Measurements from ENCODE around the gene HLA-A.

The HLA-A gene

DNA sequence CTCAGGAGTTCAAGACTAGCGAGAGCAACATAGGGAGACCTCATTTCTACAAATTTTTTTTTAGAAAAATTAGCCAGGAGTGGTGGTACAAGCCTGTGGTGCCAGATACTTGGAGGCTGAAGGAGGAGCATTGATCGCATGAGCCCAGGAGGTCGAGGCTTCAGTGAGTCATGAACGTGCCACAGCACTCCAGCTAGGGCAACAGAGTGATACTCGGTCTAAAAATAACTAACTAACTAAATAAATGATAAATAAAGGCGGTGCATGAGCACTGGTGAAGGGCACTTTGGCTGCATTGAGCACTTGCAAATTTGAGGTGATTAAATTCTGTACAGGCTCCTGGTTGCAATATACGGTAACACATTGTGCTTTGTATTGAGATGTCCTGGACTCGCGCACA lies 13.5 kb downstream of the HLA-A start:
- no peak overlapping the region for H3K9ac ChIP-seq (ENCODE audit: low read depth, low read length, poor library complexity)
- DNase-seq (ENCODE audit: low spot score), result no peak
- no peak overlapping the region for H2AK5ac ChIP-seq (ENCODE audit: low read depth, low read length)
- no peak overlapping the region for H2BK5ac ChIP-seq (ENCODE audit: low read length)
- H2BK15ac ChIP-seq (ENCODE audit: low read length), result no peak overlapping the region
- WGBS, 2 donors (ENCODE audit: extremely low coverage in 2 of 2, insufficient read length in 2 of 2, insufficient replicate concordance in 1 of 2), result no CpG with 5 or more reads among the region's 9 CpGs
- H3K4me3 ChIP-seq (ENCODE audit: low read length in 2 of 2), result no peak overlapping the region
- H3K27ac ChIP-seq (replicated peaks; ENCODE audit: low read length), result no peak overlapping the region
- H4K91ac ChIP-seq (ENCODE audit: low read depth, low read length, poor library complexity), result no peak overlapping the region
- no peak overlapping the region for H3K23ac ChIP-seq (ENCODE audit: low read depth, low read length, poor library complexity)
- no peak overlapping the region for H4K8ac ChIP-seq (ENCODE audit: low read depth, low read length)
- no peaks in the 10 kb centered on the region for H3K36me3 ChIP-seq (replicated peaks in 1 of 2; ENCODE audit: control insufficient read depth in 2 of 2, insufficient read depth in 2 of 2, low read length in 2 of 2)
- H2BK12ac ChIP-seq (ENCODE audit: low read length), result no peak overlapping the region
- H3K4me2 ChIP-seq (ENCODE audit: insufficient read depth, low read length, poor library complexity, severe bottlenecking), result no peak overlapping the region
- H3K9me3 ChIP-seq (replicated peaks in 1 of 2; ENCODE audit: control insufficient read depth in 2 of 2, insufficient read depth in 1 of 2, low read depth in 1 of 2, low read length in 2 of 2), result no peaks in the 10 kb centered on the region
- H3K4ac ChIP-seq (ENCODE audit: low read length), result no peak overlapping the region
- H2AFZ ChIP-seq (ENCODE audit: low read length), result no peak overlapping the region
- peaks cover 2% of the 10 kb centered on the region for H3K79me1 ChIP-seq (ENCODE audit: low read depth, low read length)
- H3K18ac ChIP-seq (ENCODE audit: low read length), result no peak overlapping the region
- no peaks in the 10 kb centered on the region for H3K4me1 ChIP-seq (ENCODE audit: control insufficient read depth in 2 of 2, insufficient read depth in 1 of 2, low read depth in 1 of 2, low read length in 2 of 2)
- H3K27me3 ChIP-seq (ENCODE audit: control insufficient read depth in 3 of 3, insufficient read depth in 3 of 3, low read depth in 1 of 3, low read length in 3 of 3), result no peaks in the 10 kb centered on the region
- no peak overlapping the region for H2BK120ac ChIP-seq (ENCODE audit: low read depth, low read length)
- no peak overlapping the region for H3K14ac ChIP-seq (ENCODE audit: low read length)

DNA sequence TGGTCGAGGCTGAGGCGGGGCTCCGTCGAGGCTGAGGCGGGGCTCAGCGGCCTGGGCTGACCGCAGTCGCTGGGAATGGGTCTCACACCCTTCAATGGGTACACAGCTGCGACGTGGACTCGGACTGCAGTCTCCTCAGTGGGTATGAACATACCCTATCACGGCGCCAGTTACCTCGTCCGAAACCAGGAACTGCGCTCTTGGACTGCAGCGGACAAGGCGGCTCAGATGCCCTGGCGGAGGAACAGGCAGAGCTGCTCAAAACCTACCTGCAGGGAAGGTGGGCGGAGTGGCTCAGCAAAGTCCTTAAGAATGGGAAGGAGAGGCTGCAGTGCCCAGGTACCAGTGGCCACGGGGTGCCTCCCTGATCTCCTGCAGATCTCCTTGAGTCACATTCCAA lies 14.2 kb downstream of the HLA-A start:
- H3K9ac ChIP-seq (ENCODE audit: low read depth, low read length, poor library complexity), result no peak overlapping the region
- H3K27me3 ChIP-seq (ENCODE audit: control insufficient read depth in 3 of 3, insufficient read depth in 3 of 3, low read depth in 1 of 3, low read length in 3 of 3), result no peaks in the 10 kb centered on the region
- no peak overlapping the region for H3K27ac ChIP-seq (replicated peaks; ENCODE audit: low read length)

DNA sequence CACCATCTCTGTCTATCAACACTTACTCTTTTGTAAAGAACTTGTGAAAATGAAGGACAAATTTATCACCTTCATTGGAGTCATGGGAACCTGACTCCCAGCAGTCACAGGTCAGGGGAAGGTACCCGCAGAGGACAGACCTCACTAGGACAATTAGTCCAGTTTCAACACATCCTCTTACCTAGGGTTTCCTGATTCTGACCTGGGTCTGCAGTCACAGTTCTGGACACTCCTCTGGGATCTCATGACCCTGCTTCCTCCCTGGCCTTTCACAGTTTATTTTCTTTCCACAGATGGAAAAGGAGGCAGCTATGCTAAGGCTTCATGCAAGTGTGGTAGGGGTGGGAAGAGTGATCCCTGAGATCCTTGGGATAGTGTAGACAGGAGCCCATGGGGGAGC lies 15.7 kb downstream of the HLA-A start:
- H3K9ac ChIP-seq (ENCODE audit: low read depth, low read length, poor library complexity), result no peak overlapping the region
- no peak overlapping the region for H3K27ac ChIP-seq (replicated peaks; ENCODE audit: low read length)
- no peaks in the 10 kb centered on the region for H3K36me3 ChIP-seq (replicated peaks in 1 of 2; ENCODE audit: control insufficient read depth in 2 of 2, insufficient read depth in 2 of 2, low read length in 2 of 2)
- no peak overlapping the region for H3K14ac ChIP-seq (ENCODE audit: low read length)
- no peak overlapping the region for H2BK12ac ChIP-seq (ENCODE audit: low read length)
- H2BK5ac ChIP-seq (ENCODE audit: low read length), result no peak overlapping the region
- no peak overlapping the region for H4K8ac ChIP-seq (ENCODE audit: low read depth, low read length)
- H3K4me2 ChIP-seq (ENCODE audit: insufficient read depth, low read length, poor library complexity, severe bottlenecking), result no peak overlapping the region
- no peak overlapping the region for H2AK5ac ChIP-seq (ENCODE audit: low read depth, low read length)
- H3K9me3 ChIP-seq (replicated peaks in 1 of 2; ENCODE audit: control insufficient read depth in 2 of 2, insufficient read depth in 1 of 2, low read depth in 1 of 2, low read length in 2 of 2), result no peaks in the 10 kb centered on the region
- H3K4ac ChIP-seq (ENCODE audit: low read length), result no peak overlapping the region
- WGBS, 2 donors (ENCODE audit: extremely low coverage in 2 of 2, insufficient read length in 2 of 2, insufficient replicate concordance in 1 of 2), result no CpG with 5 or more reads among the region's 1 CpG
- H3K4me1 ChIP-seq (ENCODE audit: control insufficient read depth in 2 of 2, insufficient read depth in 1 of 2, low read depth in 1 of 2, low read length in 2 of 2), result no peaks in the 10 kb centered on the region
- no peak overlapping the region for H3K18ac ChIP-seq (ENCODE audit: low read length)
- H2BK15ac ChIP-seq (ENCODE audit: low read length), result no peak overlapping the region
- H3K4me3 ChIP-seq (ENCODE audit: low read length in 2 of 2), result no peak overlapping the region
- H3K27me3 ChIP-seq (ENCODE audit: control insufficient read depth in 3 of 3, insufficient read depth in 3 of 3, low read depth in 1 of 3, low read length in 3 of 3), result no peaks in the 10 kb centered on the region
- peaks cover 2% of the 10 kb centered on the region for H3K79me1 ChIP-seq (ENCODE audit: low read depth, low read length)
- no peak overlapping the region for H4K91ac ChIP-seq (ENCODE audit: low read depth, low read length, poor library complexity)
- no peak overlapping the region for H2BK120ac ChIP-seq (ENCODE audit: low read depth, low read length)
- no peak for DNase-seq (ENCODE audit: low spot score)
- H3K23ac ChIP-seq (ENCODE audit: low read depth, low read length, poor library complexity), result no peak overlapping the region
- H2AFZ ChIP-seq (ENCODE audit: low read length), result no peak overlapping the region

More for the DNA sequence above, 14.2 kb downstream of the HLA-A start:
- H2AK5ac ChIP-seq (ENCODE audit: low read depth, low read length), result no peak overlapping the region
- H2BK12ac ChIP-seq (ENCODE audit: low read length), result no peak overlapping the region
- H3K23ac ChIP-seq (ENCODE audit: low read depth, low read length, poor library complexity), result no peak overlapping the region
- H3K79me1 ChIP-seq (ENCODE audit: low read depth, low read length), result peaks cover 2% of the 10 kb centered on the region
- H3K4ac ChIP-seq (ENCODE audit: low read length), result no peak overlapping the region
- no peak overlapping the region for H2AFZ ChIP-seq (ENCODE audit: low read length)
- H2BK5ac ChIP-seq (ENCODE audit: low read length), result no peak overlapping the region
- H4K91ac ChIP-seq (ENCODE audit: low read depth, low read length, poor library complexity), result no peak overlapping the region
- no peak overlapping the region for H3K4me2 ChIP-seq (ENCODE audit: insufficient read depth, low read length, poor library complexity, severe bottlenecking)
- peak overlapping the region; percentile 57 for H3K18ac ChIP-seq (ENCODE audit: low read length)
- no peak overlapping the region for H3K4me3 ChIP-seq (ENCODE audit: low read length in 2 of 2)
- H3K4me1 ChIP-seq (ENCODE audit: control insufficient read depth in 2 of 2, insufficient read depth in 1 of 2, low read depth in 1 of 2, low read length in 2 of 2), result no peaks in the 10 kb centered on the region
- H3K36me3 ChIP-seq (replicated peaks in 1 of 2; ENCODE audit: control insufficient read depth in 2 of 2, insufficient read depth in 2 of 2, low read length in 2 of 2), result no peaks in the 10 kb centered on the region
- no peak for DNase-seq (ENCODE audit: low spot score)
- H3K14ac ChIP-seq (ENCODE audit: low read length), result peak overlapping the region; percentile 21
- H4K8ac ChIP-seq (ENCODE audit: low read depth, low read length), result no peak overlapping the region
- H2BK15ac ChIP-seq (ENCODE audit: low read length), result peak overlapping the region; percentile 58
- peak overlapping the region; percentile 81 for H2BK120ac ChIP-seq (ENCODE audit: low read depth, low read length)
- no peaks in the 10 kb centered on the region for H3K9me3 ChIP-seq (replicated peaks in 1 of 2; ENCODE audit: control insufficient read depth in 2 of 2, insufficient read depth in 1 of 2, low read depth in 1 of 2, low read length in 2 of 2)
- WGBS, 2 donors (ENCODE audit: extremely low coverage in 2 of 2, insufficient read length in 2 of 2, insufficient replicate concordance in 1 of 2), result no CpG with 5 or more reads among the region's 21 CpGs

DNA sequence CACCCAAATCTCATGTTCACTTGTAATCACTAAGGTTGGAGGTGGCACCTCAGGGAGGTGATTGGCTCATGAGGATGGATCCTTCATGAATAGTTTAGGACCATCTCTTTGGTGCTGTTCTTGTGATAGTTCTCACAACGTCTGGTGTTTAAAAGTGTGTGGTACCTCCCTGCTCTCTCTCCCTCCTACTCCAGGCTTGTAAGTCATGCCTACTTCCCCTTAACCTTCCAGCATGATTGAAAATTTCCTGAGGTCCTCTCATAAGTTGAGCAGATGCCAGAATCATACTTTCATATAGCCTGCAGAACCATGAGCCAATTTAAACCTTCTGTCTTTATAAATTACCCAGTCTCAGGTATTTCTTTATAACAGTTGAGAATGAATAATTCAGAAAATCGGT lies 16.6 kb downstream of the HLA-A start:
- H3K4ac ChIP-seq (ENCODE audit: low read length), result no peak overlapping the region
- H3K79me1 ChIP-seq (ENCODE audit: low read depth, low read length), result peaks cover 2% of the 10 kb centered on the region
- H3K4me2 ChIP-seq (ENCODE audit: insufficient read depth, low read length, poor library complexity, severe bottlenecking), result no peak overlapping the region
- no peak overlapping the region for H3K9ac ChIP-seq (ENCODE audit: low read depth, low read length, poor library complexity)
- no peak overlapping the region for H3K27ac ChIP-seq (replicated peaks; ENCODE audit: low read length)
- H2AFZ ChIP-seq (ENCODE audit: low read length), result no peak overlapping the region
- no peak overlapping the region for H2BK15ac ChIP-seq (ENCODE audit: low read length)
- no peak overlapping the region for H4K8ac ChIP-seq (ENCODE audit: low read depth, low read length)
- no peaks in the 10 kb centered on the region for H3K27me3 ChIP-seq (ENCODE audit: control insufficient read depth in 3 of 3, insufficient read depth in 3 of 3, low read depth in 1 of 3, low read length in 3 of 3)
- no peak overlapping the region for H4K91ac ChIP-seq (ENCODE audit: low read depth, low read length, poor library complexity)
- no peak overlapping the region for H3K14ac ChIP-seq (ENCODE audit: low read length)
- H2BK120ac ChIP-seq (ENCODE audit: low read depth, low read length), result no peak overlapping the region
- H3K23ac ChIP-seq (ENCODE audit: low read depth, low read length, poor library complexity), result no peak overlapping the region
- H3K9me3 ChIP-seq (replicated peaks in 1 of 2; ENCODE audit: control insufficient read depth in 2 of 2, insufficient read depth in 1 of 2, low read depth in 1 of 2, low read length in 2 of 2), result no peaks in the 10 kb centered on the region
- no peak overlapping the region for H3K18ac ChIP-seq (ENCODE audit: low read length)
- H2BK5ac ChIP-seq (ENCODE audit: low read length), result no peak overlapping the region
- no peak for DNase-seq (ENCODE audit: low spot score)
- WGBS, 2 donors (ENCODE audit: extremely low coverage in 2 of 2, insufficient read length in 2 of 2, insufficient replicate concordance in 1 of 2), result no CpG with 5 or more reads among the region's 2 CpGs
- no peaks in the 10 kb centered on the region for H3K4me1 ChIP-seq (ENCODE audit: control insufficient read depth in 2 of 2, insufficient read depth in 1 of 2, low read depth in 1 of 2, low read length in 2 of 2)
- H2BK12ac ChIP-seq (ENCODE audit: low read length), result no peak overlapping the region
- H3K4me3 ChIP-seq (ENCODE audit: low read length in 2 of 2), result no peak overlapping the region
- H2AK5ac ChIP-seq (ENCODE audit: low read depth, low read length), result no peak overlapping the region
- H3K36me3 ChIP-seq (replicated peaks in 1 of 2; ENCODE audit: control insufficient read depth in 2 of 2, insufficient read depth in 2 of 2, low read length in 2 of 2), result no peaks in the 10 kb centered on the region

Data from neuronal stem cell (in vitro differentiated cells).